Measurements from ENCODE around the gene FADS3.

GRCh38 chr11:61848631-61849030 is 42.7 kb downstream of the FADS3 start:
- TF ChIP-seq POLR2A (IDR thresholded peaks at IDR 0.05; ENCODE audit: low read depth, low read length) (no peak), POLR2AphosphoS5 (IDR thresholded peaks at IDR 0.05; ENCODE audit: low read depth, low read length) (no peak), TAF1 (IDR thresholded peaks at IDR 0.05; ENCODE audit: low read depth, low read length) (no peak), POU2F2 (IDR thresholded peaks at IDR 0.05; ENCODE audit: low read depth, low read length) (no peak), SPI1 (IDR thresholded peaks at IDR 0.05; ENCODE audit: low read depth, low read length) (no peak)
